HG03378 (cell line): ENCODE data around the gene HSD17B8.

Source experiments
- ATAC-seq: cut with Tn5 transposase; IDR thresholded peaks from one replicate; pipeline ENCODE4 v1.9.1; 2021; ENCODE audit warnings: mild to moderate bottlenecking, moderate library complexity; ENCODE audit not compliant: unreplicated experiment

HSD17B8 gene

GRCh38 chr6:33191383-33192104 lies 12.9 kb upstream of the HSD17B8 start:
- no peak for ATAC-seq

DNA sequence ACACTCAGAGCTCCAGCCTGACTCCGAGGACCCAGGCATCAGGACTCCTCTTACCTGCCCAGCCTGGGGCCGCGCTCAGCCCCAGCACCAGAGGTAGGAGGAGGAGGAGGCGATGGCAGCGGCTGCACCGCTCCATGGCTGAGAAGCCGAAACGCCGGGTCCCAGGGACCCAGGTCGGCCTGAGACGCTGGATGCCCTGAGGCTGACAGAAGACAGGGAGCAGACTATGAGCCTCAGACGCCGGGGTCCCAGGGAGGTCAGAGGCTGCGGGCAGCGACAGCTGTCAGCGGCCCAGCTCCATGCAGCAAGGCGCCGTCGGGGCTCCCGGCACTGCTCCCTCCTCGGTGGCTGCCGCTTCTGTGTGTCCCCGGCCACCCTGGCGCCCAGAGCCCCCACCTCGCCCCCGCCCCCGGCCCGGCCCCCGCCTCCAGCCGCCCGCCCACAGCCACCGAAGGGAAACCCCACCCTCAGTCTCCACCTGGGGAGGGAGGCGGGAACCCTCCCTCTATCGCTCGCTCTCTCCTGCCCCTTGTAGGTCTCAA lies 12.3 kb upstream of the HSD17B8 start, which contains the start of gene COL11A2:
Gene COL11A2, minus strand, starts transcription at position 363 of the 542 bp plus-strand sequence. Its CDS starts 227 bp downstream, at position 136.
- no peak for ATAC-seq

DNA sequence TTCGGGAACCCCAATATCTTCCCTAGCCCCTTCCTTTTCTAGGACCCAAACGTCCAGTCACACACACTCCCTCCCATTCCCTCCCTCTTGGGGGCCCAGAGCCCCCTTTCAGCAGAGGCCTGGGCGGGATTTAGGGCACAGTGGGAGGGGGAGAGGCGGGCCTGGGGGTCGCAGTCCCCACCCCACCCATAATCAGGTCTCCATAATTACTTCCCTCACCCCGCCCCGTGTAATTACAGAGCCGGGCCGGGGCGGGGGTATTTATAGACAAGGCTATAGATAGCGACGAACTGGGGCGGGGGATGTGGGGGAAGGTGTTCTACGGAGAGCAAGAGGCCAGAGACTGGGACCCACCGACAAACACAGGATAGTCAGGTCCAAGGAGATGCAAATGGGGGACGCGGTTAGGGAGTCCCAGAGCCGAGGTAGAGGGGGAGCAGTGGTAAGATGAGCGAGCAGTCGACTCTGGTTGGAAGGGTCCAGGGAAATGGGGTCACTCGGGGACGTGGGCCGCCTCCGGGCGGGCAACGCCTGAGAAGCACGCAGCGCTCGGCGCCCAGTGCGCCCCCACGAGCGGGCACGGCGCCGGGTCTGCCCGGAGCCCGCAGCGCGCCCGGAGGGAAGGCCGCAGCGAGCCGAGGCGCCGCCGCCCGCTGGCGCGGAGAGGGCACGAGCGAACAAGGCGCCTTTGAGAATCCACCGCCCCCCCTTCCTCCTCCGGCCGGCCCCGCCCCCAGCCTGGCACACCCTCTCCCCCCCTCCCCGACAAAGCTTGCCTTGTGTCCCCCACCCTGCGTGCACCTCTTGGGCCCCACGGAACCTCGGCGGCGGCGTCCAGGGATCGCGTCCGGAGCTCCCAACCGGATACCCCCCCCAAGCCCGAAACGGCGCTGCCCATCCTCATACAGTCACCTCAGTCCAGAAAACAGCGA lies 11.5 kb upstream of the HSD17B8 start:
- no peak for ATAC-seq

DNA sequence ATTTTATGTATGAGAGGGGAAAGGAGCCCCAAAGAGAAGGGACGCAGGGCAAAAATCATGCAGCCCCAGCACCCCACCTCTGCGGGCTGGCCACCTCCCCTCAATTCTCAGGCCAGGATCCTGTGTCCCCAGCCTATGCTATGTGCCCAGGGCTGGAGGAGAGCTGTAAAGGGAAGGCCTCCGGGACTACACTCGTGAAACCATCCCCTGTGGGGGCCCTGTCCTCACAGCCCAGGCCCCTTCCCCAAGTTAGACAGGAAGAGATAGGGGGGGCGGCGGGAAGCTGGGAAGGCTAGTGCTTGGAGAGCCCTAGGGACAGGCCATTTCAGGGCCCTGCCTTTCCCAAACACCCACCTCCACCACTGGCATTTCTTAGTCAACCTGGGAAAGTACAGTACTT lies 10.8 kb upstream of the HSD17B8 start:
- no peak for ATAC-seq

DNA sequence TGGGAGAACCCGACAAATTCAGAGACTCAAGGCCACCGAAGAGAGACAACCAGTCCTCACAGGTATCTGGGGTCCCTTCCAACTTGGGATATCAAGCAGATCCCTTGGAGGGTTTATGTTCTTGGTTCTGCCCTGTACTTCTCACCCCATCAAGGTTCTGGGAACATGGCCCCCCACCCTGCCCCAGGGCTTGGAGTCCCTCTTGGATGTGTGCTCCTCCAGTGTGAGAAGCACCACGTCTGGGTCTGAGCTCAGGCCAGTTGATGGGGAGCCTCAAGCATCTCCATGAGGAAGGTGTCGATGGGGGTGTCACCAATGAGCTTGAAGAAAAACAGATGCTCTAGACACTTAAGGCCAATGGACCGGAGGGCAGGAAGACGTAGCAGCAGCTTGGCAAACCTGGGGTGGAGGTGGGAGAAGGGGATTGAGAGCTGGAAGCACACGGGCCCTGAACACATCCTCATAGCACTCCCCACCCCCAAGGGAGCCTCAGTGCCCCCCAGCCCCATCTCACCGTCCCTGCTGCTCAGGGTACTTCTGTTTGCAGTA lies 9.9 kb upstream of the HSD17B8 start:
- ATAC-seq = no peak

DNA sequence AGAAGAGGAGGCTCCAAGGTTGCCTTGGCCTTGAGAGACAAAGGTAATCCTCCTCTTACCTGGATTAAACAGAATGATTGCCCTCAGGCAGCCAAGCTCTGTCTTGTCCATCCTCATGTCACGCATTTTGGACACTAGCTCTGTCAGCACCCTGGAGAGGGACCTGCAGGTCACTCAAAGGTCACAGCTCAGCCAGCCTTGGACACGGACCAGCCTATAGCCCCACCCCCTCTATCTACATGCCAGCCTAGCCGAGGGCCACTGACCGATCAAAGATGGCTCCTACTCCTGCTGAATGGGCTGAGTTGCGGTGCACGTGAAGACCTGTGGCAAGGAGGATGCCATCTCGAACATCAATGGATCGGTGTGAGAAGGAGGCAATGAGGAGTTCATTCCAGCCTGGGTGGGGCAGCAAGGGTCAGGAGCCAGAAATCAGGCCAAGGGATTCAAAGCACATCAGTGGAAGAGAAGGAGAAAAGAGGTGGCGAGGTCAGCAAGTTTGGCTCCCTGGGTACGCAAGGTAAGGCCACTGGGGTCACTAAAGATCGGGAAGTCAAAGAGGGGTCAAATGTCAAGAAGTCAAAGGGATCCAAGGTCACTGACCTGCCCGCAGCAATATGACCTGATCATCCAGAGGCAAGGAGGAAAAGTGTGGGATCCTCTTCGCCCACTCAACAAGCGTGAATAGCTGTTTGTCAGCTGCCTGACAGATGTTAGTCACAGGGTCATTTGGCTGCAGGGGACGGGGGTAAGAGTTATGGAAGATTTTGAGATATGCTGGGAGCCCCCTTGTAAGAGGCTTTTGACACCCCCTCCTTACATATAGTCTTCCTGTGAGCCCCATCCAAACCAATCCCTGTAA lies 8.9 kb upstream of the HSD17B8 start:
- no peak for ATAC-seq

DNA sequence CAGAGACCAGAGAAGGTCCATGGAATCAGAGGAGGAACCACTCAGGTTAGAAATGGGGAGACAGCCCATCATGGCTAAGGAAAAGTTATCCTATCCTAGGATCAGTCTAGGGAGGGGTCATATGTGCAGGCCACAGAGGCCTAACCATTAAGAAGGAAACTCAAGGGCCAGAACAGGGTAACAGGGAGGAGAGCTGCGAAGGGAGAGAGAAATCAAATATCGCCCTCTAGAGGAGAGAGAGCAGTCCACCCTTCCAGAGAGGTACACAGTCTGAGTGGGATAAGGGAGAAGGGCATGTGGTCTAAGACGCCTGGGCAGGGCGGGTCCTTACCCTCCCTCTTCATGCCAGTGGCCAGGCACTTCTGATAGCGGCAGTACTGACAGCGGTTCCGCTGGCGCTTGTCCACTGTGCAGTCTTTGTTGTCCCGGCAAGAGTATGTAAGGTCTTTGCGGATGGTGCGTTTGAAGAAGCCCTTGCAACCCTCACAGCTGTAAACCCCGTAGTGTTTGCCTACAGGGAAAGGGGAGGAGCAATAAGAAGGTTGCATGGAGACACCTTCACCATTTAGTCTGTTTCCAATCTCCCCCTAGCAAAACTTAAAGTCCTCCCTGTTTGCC lies 6.9 kb upstream of the HSD17B8 start:
- no peak for ATAC-seq

DNA sequence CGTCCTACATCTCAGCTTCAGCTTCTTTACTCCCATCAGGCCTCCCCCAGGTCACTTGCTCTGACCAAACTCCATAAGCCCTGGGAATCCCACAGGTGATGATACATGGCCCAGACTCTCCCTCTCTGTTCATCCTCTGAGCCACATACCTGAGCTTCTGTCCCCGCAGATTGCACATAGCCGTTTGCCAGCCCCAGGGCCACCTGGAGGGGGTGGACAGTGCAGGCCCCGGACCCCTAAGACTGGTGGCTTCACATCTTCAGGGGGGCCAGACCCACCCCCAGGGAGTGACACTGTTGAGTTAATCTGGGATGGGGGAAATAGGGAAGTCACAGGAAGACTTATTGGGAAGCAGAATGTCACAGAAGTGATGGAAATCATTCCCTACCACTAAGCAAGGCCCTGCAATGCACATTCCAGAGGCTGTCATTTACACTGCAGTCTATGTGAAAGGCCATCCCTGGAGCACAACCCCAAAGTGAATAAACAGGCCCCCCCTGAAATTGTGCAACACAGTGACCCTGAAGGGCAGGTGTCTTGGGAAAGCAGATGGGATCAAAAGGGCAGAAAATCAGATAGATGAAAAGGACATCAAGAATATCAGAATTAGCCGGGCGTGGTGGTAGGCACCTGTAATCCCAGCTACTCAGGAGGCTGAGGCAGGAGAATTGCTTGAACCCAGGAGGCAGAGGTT lies 6.1 kb upstream of the HSD17B8 start:
- no peak for ATAC-seq

- no peak for ATAC-seq
Observed at GRCh38 chr6:33198853-33199436, 5.5 kb upstream of the HSD17B8 start.

DNA sequence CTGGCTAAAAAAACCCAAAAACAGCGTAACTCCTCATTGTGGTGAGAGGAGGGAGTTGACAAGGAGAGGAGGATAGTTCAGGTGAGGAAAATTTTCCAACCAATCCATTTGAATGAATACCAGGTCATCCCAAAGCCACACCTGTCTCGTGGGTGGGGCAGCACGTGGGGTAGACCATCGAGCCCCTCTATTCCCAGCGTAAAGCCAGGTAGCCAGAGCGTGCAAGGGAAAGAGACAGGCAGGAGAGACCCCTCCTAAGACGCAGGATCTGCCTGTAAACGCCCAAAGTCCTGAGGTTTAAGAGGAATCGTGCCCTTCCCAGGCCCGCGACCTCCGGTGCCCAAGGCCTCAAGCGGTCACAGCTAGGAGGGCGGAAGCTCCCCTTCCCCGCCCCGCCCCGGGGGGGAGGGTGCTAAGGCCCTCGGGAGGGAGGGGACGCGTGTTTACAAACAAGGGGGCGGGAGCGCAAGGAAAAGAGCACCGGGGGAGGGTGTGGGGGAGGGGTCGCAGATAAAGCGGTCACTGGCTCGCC lies 4.7 kb upstream of the HSD17B8 start:
- ATAC-seq = peak; percentile 2

GRCh38 chr6:33200219-33201146 lies 4.0 kb upstream of the HSD17B8 start, which contains the start of the genes RXRB and SLC39A7:
Gene RXRB, minus strand, starts transcription at chr6:33200665. Its CDS starts 189 bp downstream, at chr6:33200476.
Gene SLC39A7, plus strand, starts transcription at chr6:33200867. Its CDS starts 379 bp downstream, at chr6:33201246.
- peak; percentile 56 for ATAC-seq

GRCh38 chr6:33201147-33201545 lies 3.3 kb upstream of the HSD17B8 start:
- no peak for ATAC-seq

DNA sequence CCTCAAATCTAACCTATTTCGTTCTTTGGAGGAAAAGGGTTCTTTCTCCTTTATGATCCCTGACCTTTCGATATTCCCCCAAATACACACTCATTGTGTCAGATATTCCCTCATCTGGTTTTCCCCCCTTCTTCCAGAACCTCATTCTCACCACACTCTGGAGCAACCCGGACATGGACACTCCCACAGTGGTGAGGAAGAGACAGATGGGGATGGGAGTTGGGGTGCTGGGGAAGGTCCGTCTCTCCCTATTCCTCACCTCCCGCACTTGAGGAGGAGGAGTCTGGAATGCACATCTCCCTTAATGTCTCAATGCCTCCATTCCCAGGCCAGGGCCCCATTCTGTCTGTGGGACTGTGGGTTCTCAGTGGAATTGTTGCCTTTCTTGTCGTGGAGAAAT lies 2.5 kb upstream of the HSD17B8 start:
- ATAC-seq = no peak

DNA sequence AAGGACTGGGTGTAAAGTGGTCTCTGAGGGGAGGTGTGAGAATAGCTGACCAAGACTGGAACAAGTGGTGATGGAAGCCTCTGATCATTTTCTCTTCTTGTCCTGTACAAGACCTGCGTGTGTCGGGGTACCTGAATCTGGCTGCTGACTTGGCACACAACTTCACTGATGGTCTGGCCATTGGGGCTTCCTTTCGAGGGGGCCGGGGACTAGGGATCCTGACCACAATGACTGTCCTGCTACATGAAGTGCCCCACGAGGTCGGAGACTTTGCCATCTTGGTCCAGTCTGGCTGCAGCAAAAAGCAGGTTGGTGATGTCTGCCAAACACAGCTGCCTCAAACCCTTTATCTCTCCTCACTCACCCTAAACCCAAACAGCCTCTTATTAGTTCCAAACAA lies 1.7 kb upstream of the HSD17B8 start:
- ATAC-seq = no peak

GRCh38 chr6:33203443-33204164 lies 851 bp upstream of the HSD17B8 start:
- no peak for ATAC-seq

DNA sequence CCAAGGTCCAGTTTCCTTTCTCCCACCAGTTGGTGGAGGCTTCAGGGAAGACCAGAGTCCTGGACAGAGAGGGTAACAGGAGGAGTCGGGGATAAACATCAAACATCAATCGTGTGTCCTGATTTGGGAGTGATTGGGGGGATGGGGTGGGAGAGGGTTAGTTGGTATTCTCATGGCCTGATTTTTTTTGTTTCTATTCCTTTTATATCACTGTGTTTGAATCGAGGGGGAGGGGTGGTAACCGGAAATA lies 365 bp upstream of the HSD17B8 start:
- no peak for ATAC-seq
